Measurements from ENCODE around the gene GNAS.

GNAS gene

DNA sequence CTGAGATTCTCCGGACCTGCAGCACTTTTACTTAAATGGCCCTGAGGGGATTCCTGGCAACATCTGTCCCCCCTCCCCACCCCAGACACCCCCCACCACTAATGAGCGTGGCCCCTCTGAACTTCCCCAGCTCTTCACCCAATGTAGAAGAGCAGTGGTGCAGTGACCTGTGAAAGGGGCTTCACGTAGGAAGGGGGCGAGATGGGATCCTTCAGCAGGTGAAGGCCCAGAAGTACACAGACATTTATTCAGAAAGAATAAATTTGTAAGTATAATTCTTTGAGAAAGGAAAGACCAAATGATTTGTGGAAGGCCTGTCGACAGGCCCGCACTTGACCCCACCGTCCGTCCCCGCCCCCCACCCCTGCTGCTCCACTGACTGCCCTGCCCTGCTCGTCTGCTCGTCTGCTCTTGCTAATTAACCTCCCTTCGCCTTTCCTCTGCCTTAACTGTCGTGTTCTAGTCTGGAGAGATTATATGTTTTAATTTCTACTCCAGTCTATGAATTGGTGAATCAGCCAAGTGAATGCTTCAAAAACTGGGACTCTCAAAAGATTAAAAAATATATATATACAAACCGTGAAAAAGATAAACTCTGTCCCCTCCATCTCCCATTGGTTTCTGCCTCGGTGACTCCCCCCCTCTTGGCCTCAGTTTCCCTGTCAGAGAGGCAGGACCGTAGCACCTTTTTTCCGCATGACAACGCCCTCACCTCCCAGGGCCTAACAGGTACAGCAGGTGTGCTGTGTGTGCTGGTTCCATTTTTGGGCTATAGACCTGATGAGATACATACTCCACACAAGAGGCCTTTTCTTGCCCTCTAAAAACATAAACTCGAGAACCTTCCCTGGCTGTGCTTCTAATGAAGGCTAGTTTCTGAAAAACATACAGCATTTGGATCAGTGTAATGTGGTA is 49.2 kb downstream of the GNAS start:
- DNase-seq: no peak

DNA sequence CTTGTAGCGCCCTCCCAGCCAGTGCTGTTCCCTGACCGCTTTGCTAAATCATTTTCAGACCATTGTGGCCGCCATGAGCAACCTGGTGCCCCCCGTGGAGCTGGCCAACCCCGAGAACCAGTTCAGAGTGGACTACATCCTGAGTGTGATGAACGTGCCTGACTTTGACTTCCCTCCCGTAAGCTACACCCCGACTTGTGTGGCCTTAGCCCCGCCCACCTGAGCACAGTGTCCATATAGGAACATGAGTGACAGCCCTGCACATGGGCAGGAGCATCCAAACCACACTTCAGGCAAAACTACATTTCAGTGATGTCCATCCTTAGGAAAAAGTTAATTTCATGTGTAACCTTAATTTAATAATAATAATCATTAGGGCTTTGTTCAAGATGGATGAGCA is 51.1 kb downstream of the GNAS start:
- no peak for DNase-seq

DNA sequence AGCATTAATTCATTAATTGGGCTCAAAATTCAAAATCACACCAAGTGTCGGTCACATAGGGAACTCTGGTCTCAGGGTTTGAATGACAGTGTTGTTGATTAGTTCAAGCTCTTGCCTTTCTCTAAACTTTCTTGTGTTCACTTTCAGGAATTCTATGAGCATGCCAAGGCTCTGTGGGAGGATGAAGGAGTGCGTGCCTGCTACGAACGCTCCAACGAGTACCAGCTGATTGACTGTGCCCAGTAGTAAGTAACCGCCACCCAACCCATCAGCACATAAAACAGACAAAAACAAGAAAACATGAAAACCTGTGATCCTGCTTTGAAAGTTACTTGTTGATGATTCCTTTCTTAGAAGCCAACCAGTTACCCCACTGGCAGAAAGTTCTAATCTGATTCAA is 52.7 kb downstream of the GNAS start:
- no peak for DNase-seq

- DNase-seq: no peak
Measured at GRCh38 chr20:58906111-58906510, 53.6 kb downstream of the GNAS start.

- no peak for DNase-seq
Measured at GRCh38 chr20:58906894-58907293, 54.4 kb downstream of the GNAS start.

DNA sequence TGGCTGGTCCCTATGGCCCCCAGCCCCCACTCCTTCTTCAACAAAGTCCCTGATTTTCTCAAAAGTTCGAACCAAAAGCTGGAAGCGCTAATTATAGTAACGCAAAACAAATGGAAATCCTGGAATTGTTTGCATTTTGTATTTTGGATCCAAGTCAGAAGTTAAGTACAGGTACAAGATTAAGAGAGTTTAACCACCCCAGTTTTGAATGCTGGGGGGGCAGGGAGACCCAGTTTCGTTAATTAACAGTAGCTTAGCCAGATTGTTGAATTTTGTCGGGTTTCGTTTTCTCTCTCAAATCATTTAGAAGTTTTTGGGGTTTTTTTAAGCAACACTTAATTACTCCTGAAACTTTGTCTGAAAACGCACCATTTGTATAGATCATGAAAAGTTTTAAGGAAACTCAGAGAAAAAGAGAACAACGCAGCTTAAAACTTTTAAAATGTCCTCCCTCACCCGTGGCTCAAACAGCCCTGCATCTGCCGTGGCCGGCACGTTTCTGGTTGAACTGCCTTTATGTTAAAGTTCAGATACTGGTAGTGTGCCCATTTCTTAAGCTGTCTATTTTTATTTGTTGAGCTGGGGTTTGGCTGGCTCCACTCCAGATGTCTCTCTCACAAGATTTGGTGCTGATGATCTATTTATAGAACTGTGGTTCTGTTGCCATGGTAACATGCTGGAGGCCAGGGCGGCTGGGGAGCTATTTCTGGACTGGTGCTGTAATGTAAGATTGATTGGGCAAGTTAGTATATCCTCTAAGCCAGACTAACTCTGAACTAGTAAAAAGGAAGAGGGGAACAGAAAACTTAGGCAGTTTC is 55.0 kb downstream of the GNAS start:
- DNase-seq: peak; percentile 36 to 43

- DNase-seq: no peak
Measured at GRCh38 chr20:58908221-58908620, 55.7 kb downstream of the GNAS start.

DNA sequence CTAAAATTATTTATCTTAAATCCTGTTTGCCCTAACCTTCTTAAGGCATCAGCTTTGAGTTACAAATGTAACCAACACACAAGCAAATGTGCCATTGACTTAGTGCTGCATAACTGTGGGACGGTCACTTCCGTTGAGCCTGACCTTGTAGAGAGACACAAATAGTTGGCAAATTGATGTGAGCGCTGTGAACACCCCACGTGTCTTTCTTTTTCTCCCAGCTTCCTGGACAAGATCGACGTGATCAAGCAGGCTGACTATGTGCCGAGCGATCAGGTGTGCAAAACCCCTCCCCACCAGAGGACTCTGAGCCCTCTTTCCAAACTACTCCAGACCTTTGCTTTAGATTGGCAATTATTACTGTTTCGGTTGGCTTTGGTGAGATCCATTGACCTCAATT is 56.4 kb downstream of the GNAS start:
- DNase-seq: no peak

- no peak for DNase-seq
Measured at GRCh38 chr20:58909585-58909984, 57.1 kb downstream of the GNAS start.

- DNase-seq: no peak
Measured at GRCh38 chr20:58910473-58910872, 58.0 kb downstream of the GNAS start.

GRCh38 chr20:58911309-58911708 is 58.8 kb downstream of the GNAS start:
- DNase-seq: no peak

- DNase-seq: no peak
Measured at GRCh38 chr20:58911970-58912369, 59.5 kb downstream of the GNAS start.

GRCh38 chr20:58913079-58913478 is 60.6 kb downstream of the GNAS start:
- no peak for DNase-seq

DNA sequence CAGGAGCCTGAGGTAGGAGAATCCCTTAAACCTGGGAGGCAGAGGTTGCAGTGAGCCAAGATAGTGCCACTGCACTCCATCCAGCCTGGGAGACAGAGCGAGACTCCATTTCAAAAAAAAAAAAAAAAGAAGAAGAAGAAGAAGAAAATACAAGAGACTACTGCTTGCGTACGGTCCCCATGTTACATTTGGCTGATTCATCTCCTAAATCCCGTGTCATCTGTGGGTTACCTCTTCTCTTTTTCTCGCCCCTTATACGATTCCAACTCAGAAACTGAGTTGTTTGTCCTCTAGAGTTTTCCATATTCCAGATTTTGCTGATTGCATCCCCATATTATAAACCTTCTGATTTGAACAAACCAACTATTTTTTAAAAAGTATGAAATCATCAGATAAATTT is 66.1 kb downstream of the GNAS start:
- DNase-seq: no peak

- no peak for DNase-seq
Measured at GRCh38 chr20:58921564-58921963, 69.0 kb downstream of the GNAS start.

DNA sequence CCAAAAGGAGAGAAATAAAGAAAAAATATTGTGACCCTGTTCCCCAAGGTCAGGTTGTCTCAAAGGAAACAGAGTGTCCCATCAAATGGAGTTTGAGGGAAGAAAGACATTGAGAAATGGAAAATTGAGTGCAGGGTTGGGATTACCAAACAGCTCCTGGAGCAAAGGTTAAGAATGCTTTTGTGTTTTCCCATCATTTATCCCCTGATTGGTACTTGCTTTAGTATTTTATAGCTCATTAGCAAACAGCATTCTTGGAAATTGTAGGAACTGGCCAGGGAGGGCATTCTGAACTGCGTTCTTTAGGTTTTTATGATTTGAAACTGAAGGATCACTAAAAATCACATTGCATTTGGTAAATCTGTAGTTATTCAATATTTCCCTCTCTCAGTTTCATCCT is 69.5 kb downstream of the GNAS start:
- no peak for DNase-seq

GRCh38 chr20:58923117-58923712 is 70.7 kb downstream of the GNAS start:
- DNase-seq: no peak

- DNase-seq: no peak
Measured at GRCh38 chr20:58926802-58927489, 74.4 kb downstream of the GNAS start.

DNA sequence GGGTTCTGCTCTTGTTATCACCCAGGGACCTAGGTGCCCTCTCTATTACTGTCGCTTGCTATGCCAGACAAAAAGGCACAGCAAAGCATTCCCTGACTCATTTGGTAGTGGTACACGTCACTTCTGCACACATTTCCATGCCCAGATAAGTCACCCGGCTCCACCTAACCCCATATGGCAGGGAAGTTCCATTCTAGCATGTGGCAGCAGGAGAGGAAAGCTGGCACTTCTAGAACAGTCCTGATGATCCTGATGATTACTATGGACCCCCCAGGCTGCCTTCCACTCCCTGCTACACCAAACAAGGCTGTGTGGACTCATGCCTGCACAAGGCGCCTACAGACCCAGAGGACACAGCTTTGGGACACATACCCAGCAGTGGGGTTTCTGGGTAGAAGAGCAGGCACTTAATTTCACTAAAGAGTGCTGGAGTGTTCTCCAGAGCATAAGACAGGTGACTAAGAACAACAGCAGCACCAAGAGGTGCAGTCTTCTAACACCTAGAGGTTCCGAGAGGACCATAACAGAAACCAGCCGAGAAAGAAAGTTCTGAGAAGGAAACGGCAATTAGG is 75.1 kb downstream of the GNAS start:
- no peak for DNase-seq

DNA sequence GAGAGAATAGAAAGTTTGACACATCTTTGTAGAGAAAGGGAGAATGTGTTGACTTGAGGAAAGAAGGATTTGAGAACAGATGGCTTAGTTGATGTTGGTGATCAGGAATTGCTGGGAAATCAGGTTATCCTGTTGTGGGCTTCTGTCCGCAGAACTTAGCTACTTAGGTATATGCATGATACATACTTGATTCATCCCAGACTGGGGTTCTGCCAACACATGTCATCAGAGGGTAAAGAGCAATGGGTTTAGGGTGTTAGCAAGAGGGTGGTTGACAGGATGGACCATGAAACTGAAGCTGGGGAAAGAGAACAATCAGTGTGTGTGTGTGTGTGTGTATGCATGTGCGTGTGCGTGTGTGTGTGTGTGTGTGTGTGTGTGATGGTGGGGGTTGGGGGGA is 78.0 kb downstream of the GNAS start:
- DNase-seq: no peak

DNA sequence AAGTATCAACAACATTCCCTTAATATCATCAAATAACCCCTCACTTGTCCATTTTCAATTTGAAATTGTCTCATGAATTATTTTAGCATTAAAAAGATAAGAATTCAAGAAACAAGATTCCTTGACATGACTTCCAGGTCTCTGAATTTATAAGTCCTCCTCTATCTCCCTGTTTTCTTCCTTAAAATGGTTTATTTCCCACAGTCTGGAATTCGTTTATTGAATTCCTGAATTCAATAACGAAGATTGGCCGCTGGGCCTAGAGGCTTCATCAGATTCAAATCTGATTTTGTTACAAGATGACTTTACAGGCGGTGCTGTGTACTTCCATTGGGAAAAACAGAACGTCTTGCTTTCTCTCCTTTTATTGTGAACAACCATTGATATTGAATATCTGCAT is 79.7 kb downstream of the GNAS start:
- DNase-seq: no peak

DNA sequence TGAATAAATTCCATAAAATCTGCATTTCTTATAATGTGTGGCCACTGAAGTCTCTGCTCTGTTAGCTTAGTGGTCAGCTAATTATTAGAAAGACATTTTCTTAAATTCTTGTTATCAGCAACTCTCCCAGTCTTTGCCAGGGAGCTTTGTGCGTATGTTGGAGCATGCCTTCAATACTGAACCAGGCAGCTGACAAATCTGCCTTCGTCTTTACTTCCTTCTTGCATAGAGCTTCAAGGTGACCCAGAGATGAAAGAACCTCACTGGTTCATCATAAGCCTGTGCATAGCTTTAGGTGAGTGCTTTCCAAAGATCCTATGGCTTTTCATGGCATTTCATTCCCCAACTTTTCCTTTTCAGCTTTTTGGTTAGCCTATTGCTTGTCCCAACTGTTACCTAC is 85.6 kb downstream of the GNAS start:
- DNase-seq: no peak

- DNase-seq: peak; percentile 56 to 61
Measured at GRCh38 chr20:58938541-58938940, 86.0 kb downstream of the GNAS start.
